ENCODE results near the gene ATP10A.

DNA sequence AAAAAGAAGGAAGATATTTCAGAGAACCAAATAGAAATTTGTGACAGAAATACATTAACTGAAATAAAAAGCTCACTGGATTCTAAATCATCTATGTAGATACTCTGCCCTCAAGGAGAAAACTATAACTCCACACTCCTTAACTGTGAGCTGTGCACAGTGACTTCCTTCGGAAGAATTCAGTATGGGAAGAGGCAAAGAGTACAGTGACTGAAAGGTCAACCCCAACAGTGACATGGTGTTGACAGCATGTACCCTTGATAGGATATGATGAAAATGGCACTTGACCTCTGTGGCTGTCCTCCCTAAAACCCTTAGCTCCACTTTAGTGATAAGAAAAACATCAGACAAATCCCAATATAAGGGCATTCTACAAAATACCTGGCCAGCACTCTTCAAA lies 165.5 kb downstream of the ATP10A start:
- TF ChIP-seq, protein P1, sequence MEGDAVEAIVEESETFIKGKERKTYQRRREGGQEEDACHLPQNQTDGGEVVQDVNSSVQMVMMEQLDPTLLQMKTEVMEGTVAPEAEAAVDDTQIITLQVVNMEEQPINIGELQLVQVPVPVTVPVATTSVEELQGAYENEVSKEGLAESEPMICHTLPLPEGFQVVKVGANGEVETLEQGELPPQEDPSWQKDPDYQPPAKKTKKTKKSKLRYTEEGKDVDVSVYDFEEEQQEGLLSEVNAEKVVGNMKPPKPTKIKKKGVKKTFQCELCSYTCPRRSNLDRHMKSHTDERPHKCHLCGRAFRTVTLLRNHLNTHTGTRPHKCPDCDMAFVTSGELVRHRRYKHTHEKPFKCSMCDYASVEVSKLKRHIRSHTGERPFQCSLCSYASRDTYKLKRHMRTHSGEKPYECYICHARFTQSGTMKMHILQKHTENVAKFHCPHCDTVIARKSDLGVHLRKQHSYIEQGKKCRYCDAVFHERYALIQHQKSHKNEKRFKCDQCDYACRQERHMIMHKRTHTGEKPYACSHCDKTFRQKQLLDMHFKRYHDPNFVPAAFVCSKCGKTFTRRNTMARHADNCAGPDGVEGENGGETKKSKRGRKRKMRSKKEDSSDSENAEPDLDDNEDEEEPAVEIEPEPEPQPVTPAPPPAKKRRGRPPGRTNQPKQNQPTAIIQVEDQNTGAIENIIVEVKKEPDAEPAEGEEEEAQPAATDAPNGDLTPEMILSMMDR (IDR thresholded peaks at IDR 0.05): no peak
- no peak for TF ChIP-seq POLR2AphosphoS5 (IDR thresholded peaks at IDR 0.05; ENCODE audit: insufficient read depth in 1 of 2, low read depth in 1 of 2)
